AG08395 (cell line): ENCODE data around the gene JPH2.
"Not testable (repeated sequence)": the region's sequence is repeated elsewhere in the genome, so short reads cannot be mapped to it uniquely, and the experiment has no call there.

Source experiments
- DNase-seq: peaks from one replicate; pipeline ENCODE4 v3.0.0; 2012; ENCODE audit warnings: mixed read lengths, low spot score

Gene JPH2

DNA sequence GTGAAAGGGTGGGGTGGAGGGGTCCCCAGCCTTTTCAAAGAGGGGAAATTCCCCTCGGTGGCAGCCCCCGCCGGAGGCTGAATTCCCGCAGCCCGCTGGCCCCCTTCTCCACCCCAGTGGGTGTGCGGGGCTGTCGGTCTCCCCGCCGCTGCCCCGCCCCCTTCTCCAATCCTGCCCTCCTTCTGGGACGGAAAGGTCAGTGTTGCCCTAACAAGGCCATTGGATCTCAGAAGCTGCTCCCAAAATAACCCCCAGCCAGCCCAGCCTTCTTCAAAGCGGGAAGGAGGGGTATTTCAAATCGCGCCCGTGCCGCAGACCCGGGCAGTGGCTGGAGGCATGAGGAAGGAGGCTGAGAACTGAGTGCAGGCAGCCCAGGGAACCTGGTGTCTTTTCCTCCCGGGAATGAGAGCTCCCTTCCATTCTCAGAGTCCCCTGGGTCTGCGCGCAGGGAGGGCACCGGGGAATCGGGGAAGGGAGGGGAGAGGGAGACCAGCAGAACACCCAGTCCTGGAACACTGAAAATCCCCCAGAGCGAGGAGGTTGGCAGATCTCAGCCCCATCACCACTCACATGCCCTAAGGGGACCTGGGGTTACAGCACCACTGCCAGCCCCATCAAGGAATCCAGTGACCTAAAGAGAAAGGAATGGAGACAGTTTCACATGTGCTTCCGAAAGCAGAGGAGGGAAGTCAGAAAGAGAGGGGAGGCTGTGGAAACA lies at the start of gene JPH2:
Gene JPH2, minus strand, starts transcription at position 135 of the 718 bp plus-strand sequence. CDS start 483 bp downstream, outside the sequence.
- DNase-seq: peak; percentile 90

DNA sequence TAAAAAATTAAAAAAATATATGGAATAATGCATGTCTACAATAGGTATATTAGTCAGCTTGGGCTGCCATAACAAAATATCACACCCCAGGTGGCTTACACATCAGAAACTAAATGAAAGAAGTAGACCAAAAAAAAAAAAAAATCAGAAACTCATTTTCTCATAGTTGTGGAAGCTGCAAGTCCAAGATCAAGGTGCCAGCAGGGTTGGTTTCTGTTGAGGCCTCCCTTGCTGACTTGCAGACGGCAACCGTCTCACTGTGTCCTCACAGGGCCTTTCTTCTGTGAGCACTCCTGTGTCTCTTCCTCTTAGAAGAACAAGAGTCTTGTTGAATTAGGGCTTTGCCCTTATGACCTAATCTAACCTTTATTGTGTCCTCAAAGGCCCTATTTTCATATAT lies 48.7 kb upstream of the JPH2 start:
- no peak for DNase-seq

DNA sequence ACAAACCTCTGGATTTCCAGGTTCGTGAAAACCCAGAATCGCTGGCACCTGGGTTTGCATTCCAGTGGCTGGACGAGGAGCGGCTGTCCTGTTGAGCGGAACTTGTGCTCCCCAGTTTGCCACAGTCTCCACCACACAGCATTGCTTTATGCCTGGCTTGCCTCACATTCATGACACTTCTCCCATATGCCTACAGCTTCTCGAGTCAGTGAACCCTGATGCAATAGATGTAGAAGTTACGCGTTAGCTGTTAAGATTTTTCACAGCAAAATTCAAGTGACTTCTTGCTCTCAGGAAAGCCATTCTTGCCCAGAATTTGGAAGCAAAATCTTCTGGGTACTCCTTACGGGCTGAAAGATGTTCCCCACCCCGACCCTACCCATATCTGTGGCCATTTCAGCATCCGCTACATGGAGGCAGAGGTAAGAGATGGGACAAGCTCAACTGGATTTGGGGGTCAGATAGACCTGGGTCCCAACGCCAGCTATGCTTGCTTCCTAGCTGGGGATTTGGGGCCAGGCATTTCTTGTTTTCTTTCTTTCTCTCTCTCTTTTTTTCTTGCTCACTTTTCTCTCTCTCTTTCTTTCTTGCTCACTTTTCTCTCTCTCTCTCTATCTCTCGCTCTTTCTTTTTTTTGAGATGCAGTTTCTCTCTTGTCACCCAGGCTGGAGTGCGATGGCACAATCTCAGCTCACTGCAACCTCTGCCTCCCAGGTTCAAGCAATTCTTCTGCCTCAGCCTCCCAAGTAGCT lies 47.8 kb upstream of the JPH2 start:
- no peak for DNase-seq

DNA sequence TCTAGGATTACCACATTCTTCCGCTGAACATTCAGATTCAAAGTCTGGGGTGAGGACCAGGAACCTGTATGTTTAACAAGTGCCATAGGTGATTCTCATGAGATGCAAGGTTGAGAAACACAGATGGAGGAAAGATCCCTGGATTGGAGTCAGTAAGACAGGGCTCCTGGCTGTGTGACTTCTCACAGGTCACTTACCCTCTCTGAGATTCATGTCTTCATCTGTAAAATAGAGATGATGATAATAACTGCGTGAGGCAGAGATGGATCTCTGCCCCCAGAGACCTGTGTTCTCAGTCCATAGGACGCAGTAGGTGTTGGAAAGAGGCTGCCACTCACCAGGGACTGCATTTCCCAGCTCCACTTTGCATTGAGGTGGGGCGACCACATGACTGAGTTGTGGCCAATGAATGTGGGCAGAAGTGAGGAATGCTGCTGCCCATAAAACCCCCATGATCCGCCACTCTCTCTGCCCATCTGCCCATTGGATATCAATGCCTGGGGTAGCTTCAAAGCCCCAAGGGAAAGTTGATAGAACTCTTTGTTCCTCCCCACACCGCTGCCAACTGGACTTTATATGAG lies 46.5 kb upstream of the JPH2 start:
- no peak for DNase-seq

DNA sequence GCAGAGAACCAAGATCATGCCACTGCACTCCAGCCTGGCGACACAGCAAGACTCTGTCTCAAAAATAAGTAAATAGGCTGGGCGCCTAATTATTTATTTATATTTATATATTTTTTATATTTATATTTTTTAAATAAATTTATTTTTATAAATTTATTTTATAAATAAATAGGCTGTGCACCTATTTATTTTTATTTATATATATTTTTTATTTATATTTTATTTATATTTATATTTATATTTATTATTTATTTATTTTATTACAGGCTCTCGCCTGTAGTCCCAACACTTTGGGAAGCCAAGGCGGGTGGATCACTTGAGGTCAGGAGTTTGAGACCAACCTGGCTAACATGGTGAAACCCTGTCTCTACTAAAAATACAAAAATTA lies 45.5 kb upstream of the JPH2 start:
- not testable (repeated sequence) for DNase-seq

DNA sequence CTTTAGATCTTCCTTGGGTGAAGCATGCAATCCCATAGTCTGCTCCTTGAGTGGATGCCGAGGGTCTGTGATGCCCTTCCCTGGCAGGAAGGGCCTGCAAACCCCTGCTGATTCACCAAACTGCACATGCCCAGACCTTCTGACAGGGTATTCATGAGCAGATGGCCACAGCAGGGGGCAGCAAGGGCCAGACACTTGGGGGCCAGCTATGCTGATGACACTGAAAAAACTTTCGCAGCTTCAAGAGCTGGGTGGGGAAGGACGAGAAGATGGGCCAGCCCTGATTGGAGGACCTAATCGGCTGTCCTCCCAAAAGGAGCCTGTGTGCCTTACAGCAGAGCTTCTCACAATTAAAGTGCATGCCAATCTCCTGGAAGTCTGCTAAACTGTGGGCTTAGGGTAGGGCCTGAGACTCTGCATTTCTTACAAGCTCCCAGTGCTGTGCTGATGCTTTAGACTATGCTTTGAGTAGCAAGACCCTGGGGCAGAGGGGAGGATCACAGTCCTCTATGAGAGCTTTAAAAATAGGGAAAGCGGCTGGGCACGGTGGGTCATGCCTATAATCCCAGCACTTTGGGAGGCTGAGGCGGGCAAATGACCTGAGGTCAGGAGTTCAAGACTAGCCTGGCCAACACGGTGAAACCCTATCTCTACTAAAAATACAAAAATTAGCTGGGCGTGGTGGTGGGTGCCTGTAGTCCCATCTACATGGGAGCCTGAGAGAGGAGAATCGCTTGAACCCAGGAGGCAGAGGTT lies 44.9 kb upstream of the JPH2 start:
- DNase-seq: no peak

DNA sequence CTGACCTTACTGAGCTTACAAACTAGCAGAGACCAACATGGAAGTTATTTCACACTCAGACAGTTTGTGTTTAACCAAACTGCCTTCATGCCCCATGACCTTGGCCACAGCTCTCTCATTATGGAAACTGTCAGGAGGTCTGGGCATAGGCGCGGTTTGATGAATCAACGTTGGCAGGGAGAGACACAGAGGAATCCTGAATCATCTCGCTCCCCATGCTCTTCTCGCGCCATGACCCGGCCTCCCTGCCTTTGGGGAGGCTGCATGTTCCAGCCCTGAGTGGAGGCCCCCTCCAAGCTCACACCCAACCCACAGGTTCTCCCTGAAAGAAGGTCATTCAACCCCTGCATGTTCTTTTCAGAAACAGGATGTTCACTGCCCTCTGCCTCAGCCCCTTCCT lies 44.2 kb upstream of the JPH2 start:
- DNase-seq: no peak

DNA sequence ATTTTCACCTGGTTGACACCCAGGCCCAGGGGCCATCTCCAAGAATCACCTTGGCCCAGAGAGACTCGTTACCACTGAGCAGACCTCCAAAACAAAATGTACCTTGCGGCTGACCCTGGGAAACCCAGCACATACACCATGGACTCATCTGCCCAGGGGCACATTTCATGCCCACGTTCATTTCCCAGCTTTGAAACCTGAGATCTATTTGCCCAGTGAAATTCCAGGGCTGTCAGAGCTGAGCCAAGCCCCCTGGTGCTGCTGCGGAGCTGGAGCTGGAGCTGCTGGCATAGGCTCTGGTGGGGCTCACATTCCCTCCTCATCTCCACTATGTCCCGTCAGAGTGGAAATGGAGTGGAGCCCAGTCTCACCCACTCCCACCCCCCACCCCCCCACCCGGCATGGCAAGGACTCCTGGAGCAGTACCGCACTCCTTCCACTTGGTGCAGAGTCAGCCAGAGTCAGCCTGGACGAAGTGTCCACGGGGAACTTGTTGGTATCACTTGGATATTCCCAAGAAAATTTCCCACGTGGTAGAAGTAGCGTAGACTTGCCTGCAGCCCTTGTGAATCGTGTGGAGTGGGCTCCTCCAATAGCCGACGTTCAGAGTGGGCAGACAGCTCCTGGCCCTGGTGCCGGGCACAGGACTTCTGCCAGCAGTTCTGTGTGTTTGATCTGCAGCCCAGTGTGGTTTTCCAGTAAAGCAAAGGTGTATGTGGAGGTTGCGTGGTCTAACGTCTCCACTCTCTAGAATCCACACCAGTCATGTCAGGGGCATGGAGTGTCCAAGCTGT lies 41.7 kb upstream of the JPH2 start:
- DNase-seq: no peak

DNA sequence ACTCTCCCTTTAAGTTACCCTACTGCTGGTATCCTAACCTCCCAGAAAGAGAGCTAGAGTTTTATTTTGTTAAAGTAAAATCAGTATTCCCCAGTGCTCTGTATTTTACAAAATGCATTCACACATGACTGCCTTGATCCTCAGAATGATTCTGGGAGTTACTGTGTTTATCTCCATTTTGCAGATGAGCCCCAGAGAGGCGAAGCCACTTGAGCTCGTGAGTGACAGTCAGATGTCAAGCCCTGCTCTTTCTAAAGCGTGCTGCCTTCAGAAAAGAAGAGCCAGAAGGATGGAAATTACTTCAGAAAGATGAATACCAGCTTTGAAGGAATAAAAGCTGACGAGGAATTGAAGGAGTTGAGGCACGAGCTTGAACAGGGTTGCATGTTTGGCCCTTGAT lies 37.6 kb upstream of the JPH2 start:
- DNase-seq: no peak

DNA sequence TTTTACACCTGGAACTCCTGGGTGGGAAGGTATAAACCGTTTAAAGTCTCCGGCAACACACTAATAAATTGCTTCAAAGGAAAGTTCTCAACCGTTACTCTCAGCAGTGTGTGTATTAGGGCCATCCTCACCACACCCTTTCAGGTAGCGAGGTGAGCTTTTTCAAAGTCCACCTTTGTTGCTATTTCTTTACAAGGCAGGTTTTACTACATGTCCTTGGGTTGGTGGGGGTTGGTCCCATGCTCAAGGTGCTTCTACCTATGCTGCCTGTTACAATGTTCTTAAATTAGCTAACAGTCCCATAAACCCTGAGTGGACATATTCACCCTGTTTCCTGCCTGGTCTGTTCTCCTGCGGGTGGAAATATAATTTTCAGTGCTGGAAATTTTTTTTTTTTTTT lies 36.7 kb upstream of the JPH2 start:
- no peak for DNase-seq

DNA sequence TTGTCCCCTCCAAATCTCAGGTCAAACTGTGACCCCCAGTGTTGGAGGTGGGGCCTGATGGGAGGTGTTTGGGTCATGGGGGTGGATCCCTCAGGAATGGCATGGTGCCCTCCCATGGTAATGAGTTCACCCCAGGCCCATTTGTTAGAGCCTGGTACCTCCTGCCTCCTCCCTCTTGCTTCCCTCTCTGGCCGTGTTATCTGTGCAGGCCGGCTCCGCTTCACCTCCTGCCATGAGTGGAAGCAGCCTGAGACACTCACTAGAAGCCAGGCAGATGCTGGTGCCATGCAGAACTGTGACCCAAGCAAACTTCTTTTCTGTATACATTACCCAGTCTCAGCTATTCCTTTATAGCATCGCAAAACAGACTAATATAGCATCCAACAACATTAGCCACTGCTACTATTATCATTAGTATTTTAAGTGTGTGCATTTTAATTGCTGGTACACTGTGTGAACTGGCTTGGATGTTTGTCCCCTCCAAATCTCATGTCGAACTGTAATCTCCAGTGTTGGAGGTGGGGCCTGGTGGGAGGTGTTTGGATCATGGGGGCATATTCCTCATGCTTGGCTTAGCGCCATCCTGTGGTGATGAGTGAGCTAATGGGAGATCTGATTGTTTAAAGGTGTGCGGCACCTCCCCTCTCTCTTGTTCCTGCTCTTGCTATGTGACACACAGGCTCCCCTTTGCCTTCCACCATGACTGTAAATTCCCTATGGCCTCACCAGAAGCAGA lies 35.8 kb upstream of the JPH2 start:
- no peak for DNase-seq

DNA sequence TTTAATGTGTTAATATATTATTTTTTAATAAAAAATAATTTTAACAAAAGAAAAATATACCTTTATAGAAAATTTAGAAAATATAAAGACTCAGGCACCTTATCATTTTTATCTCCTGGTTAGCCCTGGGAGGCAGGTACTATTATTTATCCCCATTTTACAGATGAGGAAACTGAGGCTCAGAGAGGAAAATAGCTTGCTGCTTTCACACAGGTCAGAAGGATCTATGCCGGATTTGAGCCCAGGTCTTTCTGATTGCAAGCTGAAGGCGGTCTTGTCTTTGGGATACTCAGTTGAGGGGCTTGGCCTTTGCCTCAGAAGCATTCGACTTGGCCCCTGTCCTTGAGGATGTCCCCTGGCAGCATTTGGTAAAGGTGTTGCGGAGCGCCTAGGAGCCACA lies 35.0 kb upstream of the JPH2 start:
- no peak for DNase-seq

DNA sequence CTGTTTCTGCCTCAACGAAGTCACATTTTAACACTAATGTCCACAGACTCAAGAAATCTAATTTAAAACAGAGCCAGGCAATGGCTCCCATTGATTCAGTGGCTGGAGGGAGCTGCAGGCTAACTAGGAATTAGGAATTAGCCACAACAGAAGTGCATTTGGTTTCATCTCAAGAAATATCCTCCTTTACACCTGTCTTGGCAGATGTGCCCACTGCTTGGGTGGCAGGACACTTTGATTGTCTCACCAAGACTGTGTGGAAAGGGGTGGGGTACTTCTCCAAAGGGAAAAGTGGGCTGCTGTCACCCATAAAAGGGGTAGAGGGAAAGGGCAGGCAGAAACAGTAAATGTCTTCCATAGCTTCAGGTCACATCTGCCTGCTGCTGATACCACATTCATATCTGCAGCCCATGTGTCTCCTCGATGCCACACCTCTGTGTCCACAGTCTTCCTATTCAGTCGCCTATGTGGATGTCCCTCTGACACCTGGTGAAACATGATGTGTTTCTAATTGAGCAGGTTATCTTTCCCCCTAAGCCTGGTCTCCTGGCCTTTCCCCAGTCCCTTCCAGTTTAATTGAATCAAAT lies 34.5 kb upstream of the JPH2 start:
- no peak for DNase-seq

DNA sequence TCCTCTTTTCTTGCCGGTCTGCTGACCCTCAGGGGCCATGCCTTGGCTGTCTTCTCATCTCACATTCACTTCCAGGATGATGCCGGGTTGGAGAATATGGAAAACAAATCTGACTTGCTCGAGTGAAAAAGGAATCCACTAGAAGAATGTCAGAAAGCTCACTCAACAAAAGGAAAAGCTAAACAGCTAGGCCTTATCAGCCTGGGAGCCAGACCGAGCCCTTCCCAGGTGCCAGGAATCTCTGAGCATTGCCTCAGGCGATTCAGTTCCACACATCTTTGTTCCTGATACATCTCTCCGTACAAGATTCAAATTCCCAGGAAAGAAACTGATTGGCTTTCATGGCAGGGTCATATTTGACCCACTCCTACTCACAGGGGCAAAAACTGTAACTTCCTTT lies 32.8 kb upstream of the JPH2 start:
- no peak for DNase-seq

DNA sequence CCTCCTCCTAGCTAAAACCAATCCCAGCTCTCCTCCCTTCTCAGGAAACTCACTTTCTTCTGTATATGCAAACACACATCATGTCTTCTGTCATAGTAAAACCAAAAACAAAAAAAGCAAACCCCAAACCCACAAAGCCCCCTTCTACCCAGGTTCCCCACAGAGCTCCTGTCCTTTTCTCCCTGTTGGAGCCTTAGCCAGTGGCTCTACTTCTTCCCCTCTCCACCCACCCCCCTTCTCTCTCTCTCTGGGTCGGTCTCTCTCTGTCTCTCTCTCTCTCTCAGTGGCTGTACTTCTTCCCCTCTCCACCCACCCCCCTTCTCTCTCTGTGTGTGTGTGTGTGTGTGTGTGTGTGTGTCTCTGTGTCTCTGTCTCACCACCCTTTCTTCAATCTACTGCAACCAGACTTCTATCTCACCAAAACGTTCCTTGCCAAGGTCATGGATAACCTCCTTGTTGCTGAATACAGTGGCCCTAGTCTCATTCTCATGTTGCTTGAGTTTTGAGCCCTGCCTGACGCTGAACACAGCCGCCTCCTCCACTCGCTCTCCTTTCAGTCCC lies 32.3 kb upstream of the JPH2 start:
- no peak for DNase-seq

DNA sequence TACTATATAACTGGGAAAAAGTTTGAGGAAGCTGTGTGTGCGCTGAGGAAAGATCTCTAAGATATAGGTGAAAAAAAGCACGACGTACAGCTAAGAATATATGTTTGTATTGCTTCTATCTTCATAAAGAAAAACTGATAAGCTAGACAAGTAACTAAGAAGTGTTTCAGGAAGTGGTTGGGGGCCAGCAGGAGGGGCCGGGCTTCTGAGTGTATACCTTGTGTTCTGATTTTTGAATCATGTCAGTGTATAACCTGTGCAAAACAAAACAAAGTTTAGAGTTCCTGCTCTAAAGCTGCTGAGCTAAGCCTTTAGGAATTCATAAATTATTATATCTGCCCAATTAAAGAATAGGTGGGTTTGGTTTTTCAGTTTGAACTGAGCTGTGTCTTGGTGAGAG lies 31.5 kb upstream of the JPH2 start:
- no peak for DNase-seq

DNA sequence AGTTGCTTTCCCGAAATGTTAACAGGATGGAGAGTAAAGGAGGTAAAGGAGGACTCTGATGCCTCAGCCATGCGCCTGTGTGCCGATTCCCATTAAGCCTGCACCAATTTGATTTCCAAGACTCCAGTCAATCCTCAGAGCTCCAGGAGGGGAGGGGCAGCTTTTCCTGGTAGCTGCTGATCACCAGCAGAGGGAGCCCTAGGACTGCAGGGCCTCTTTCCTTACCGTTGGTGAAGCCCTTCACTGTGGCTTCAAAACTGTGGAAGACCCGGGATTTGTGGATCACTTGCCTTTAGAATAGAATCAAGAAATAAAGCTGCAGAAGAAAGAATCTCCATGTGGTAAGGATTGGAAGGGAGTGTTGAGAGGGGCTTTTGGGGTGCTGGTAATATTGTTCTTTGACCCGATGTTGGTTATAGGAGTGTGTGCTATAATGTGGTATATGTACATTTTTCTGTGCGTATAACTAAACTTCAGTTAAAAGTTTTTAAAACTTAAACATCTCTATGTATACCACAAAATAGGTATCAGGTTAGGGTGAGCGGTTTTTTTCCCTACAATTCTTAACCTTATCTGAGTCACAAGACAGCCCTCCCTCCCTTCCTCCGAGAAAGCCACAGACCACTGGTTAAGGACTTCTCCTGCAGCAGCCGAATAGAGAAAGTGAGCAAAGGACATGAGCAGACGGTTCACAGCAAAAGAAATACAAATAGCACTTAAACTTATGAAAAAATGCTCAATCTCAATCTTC lies 30.5 kb upstream of the JPH2 start:
- peak; percentile 72 for DNase-seq

DNA sequence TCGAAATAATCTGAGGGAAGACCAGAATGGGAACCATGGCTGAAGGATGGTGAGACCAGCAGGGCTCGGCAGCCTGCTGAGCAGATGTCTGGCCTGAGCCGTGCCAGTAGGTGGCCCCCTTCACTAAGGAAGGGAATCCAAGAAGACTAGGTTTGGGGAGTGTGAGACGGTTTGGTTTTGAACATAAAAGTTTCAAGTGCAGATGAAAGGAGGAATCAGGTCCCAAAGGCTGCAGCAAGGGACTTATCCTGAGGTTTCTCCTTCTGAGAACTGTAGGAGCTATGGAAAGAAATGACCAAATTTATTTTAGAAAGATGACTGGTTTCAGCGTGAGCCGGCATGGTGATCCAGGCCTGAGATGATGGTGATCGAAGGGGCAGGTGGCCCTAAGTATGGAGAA lies 28.1 kb upstream of the JPH2 start:
- peak; percentile 66 for DNase-seq

DNA sequence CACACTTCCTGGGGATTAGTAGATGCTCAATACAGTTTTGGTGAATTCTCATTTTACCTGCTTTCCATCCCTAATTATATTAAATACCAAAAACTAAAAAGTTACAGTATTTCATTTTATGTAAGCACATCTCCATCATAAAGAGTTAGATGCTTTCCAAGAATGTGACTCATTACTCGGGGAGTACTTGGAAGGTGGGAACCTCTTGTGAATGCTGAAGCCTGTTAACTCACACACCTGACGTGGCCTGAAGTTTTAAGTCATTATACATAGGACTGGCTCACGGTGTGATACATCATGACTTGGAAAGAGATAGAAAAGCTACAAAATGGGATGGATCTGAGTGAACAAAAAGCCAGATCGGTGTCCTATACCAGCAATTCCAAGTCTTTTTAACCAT lies 25.8 kb upstream of the JPH2 start:
- no peak for DNase-seq
